Kidney epithelial cell (primary cell): ENCODE data around the gene SMNDC1. TPM values are rescaled to one million over a fixed set of nuclear protein-coding genes. Genes with fewer than 3 reads are reported as not detected.
A peak's percentile ranks its signal among the peaks of the same experiment; 100 is the strongest.

ENCODE experiments used
- DNase-seq: peaks from one replicate; pipeline ENCODE4 v3.0.0-alpha.2; 2010; ENCODE audit warnings: low read depth
- H3K27me3 ChIP-seq: 2 replicates; pipeline ENCODE4 v1.6.0; 2011; ENCODE audit warnings: low read length; ENCODE audit not compliant: control insufficient read depth, insufficient read depth
- H3K36me3 ChIP-seq: 2 replicates; pipeline ENCODE4 v1.5.1; 2011; ENCODE audit warnings: low read length; ENCODE audit not compliant: control insufficient read depth, insufficient read depth
- H3K4me3 ChIP-seq: 2 replicates; pipeline ENCODE4 v1.5.1; 2011; ENCODE audit warnings: low read depth, mild to moderate bottlenecking, control low read depth, low read length
- CTCF ChIP-seq: IDR thresholded peaks from 2 replicates; pipeline ENCODE4 v1.5.1; 2011; ENCODE audit warnings: mild to moderate bottlenecking, moderate library complexity, low read length, control low read depth, inconsistent platforms; ENCODE audit not compliant: insufficient read depth, poor library complexity, severe bottlenecking
- total RNA-seq: library from RNA; depleted of rRNA; stranded (reverse); fragments of >200 nt; gene quantifications from 2 replicates; pipeline ENCODE4 v1.2.3, GENCODE V29; 2015

The SMNDC1 gene
- total RNA-seq, 1 donor from 2014 or later, result 8.0 TPM

- no peak for DNase-seq
- TF ChIP-seq CTCF, result no peak
- H3K27me3 ChIP-seq, result no peaks in the 10 kb centered on the region
- no peaks in the 10 kb centered on the region for H3K36me3 ChIP-seq
- H3K4me3 ChIP-seq, result no peak overlapping the region
Observed at GRCh38 chr10:110285501-110285900, 19.2 kb downstream of the SMNDC1 start.

GRCh38 chr10:110284262-110284661 is 20.5 kb downstream of the SMNDC1 start:
- no peak for TF ChIP-seq CTCF
- no peak overlapping the region for H3K4me3 ChIP-seq
- no peaks in the 10 kb centered on the region for H3K36me3 ChIP-seq
- no peak for DNase-seq
- no peaks in the 10 kb centered on the region for H3K27me3 ChIP-seq

GRCh38 chr10:110279407-110279986 is 25.2 kb downstream of the SMNDC1 start:
- H3K27me3 ChIP-seq, result no peaks in the 10 kb centered on the region
- H3K4me3 ChIP-seq, result no peak overlapping the region
- TF ChIP-seq CTCF, result peak; percentile 75
- DNase-seq, result peak; percentile 32
- H3K36me3 ChIP-seq, result no peaks in the 10 kb centered on the region

GRCh38 chr10:110278562-110279406 is 25.9 kb downstream of the SMNDC1 start:
- TF ChIP-seq CTCF, result no peak
- no peaks in the 10 kb centered on the region for H3K36me3 ChIP-seq
- no peak for DNase-seq
- H3K4me3 ChIP-seq, result no peak overlapping the region
- no peaks in the 10 kb centered on the region for H3K27me3 ChIP-seq

- Histone ChIP-seq H3K4me3 (no peak overlapping the region), H3K27me3 (no peaks in the 10 kb centered on the region), H3K36me3 (no peaks in the 10 kb centered on the region)
- no peak for DNase-seq
- TF ChIP-seq CTCF, result no peak
Observed at GRCh38 chr10:110277591-110277990, 27.1 kb downstream of the SMNDC1 start.

GRCh38 chr10:110276603-110277002 is 28.1 kb downstream of the SMNDC1 start:
- no peak overlapping the region for H3K4me3 ChIP-seq
- no peaks in the 10 kb centered on the region for H3K27me3 ChIP-seq
- H3K36me3 ChIP-seq, result no peaks in the 10 kb centered on the region
- TF ChIP-seq CTCF, result no peak
- no peak for DNase-seq
